NCI-H1417 treated with DMSO at 0.1 percent for 48 hours (cell line): Measurements from ENCODE around the gene AKAP7.

Source experiments
- DNase-seq: peaks from one replicate; lab custom pipeline; 2025; lab: John Stamatoyannopoulos, UW

AKAP7 gene

GRCh38 chr6:131205481-131206244 is 70.4 kb downstream of the AKAP7 start:
- DNase-seq, result no peak

GRCh38 chr6:131206463-131207251 is 71.4 kb downstream of the AKAP7 start:
- no peak for DNase-seq

- DNase-seq, result no peak
These were observed 73.5 kb downstream of the AKAP7 start for GRCh38 chr6:131208787-131209186.

- no peak for DNase-seq
These were observed 75.2 kb downstream of the AKAP7 start for GRCh38 chr6:131210469-131210868.

- DNase-seq, result no peak
These were observed 76.8 kb downstream of the AKAP7 start for GRCh38 chr6:131212024-131212423.

GRCh38 chr6:131212913-131213312 is 77.6 kb downstream of the AKAP7 start:
- DNase-seq, result no peak

- DNase-seq, result no peak
These were observed 78.3 kb downstream of the AKAP7 start for GRCh38 chr6:131213501-131213990.

- no peak for DNase-seq
These were observed 80.0 kb downstream of the AKAP7 start for GRCh38 chr6:131215219-131215618.

- no peak for DNase-seq
These were observed 81.0 kb downstream of the AKAP7 start for GRCh38 chr6:131216246-131216645.

GRCh38 chr6:131222773-131223172 is 87.5 kb downstream of the AKAP7 start:
- no peak for DNase-seq

- DNase-seq, result no peak
These were observed 88.1 kb downstream of the AKAP7 start for GRCh38 chr6:131223416-131223815.

GRCh38 chr6:131225127-131225526 is 89.9 kb downstream of the AKAP7 start:
- DNase-seq, result no peak

- no peak for DNase-seq
These were observed 90.7 kb downstream of the AKAP7 start for GRCh38 chr6:131225959-131226358.

- DNase-seq, result no peak
These were observed 91.3 kb downstream of the AKAP7 start for GRCh38 chr6:131226459-131227157.

- no peak for DNase-seq
These were observed 91.9 kb downstream of the AKAP7 start for GRCh38 chr6:131227158-131227543.

GRCh38 chr6:131231103-131231502 is 95.8 kb downstream of the AKAP7 start:
- DNase-seq, result no peak

GRCh38 chr6:131231891-131232290 is 96.6 kb downstream of the AKAP7 start:
- no peak for DNase-seq

- DNase-seq, result no peak
These were observed 109.7 kb downstream of the AKAP7 start for GRCh38 chr6:131244942-131245341.

GRCh38 chr6:131250122-131250521 is 114.9 kb downstream of the AKAP7 start:
- DNase-seq, result no peak

GRCh38 chr6:131250936-131251335 is 115.7 kb downstream of the AKAP7 start:
- DNase-seq, result no peak

GRCh38 chr6:131251590-131252199 is 116.4 kb downstream of the AKAP7 start:
- DNase-seq, result no peak

GRCh38 chr6:131255434-131255833 is 120.2 kb downstream of the AKAP7 start:
- no peak for DNase-seq
